Thymus (tissue), 11 donors: ENCODE measurements around the gene RTN4RL2. TPM values are rescaled to one million over a fixed set of nuclear protein-coding genes. Genes with fewer than 3 reads are reported as not detected.

Experiments
- DNase-seq, 9 donors: peaks; one replicate each; pipeline ENCODE4 v3.0.0-alpha.2; 2013; ENCODE audit warnings: low spot score in 9 of 9, low read depth in 6 of 9, missing footprints in 1 of 9
- H3K27ac ChIP-seq, 2 donors: one replicate each; pipeline ENCODE4 v1.5.1; 2013; ENCODE audit warnings: control low read depth in 1 of 2, low read depth in 1 of 2, low read length in 1 of 2, mild to moderate bottlenecking in 1 of 2, moderate library complexity in 1 of 2
- H3K27me3 ChIP-seq, 2 donors: one replicate each; pipeline ENCODE4 v1.5.1; 2013; ENCODE audit warnings: low read length in 1 of 2; ENCODE audit not compliant: control insufficient read depth in 2 of 2, insufficient read depth in 1 of 2
- H3K36me3 ChIP-seq, 2 donors: one replicate each; pipeline ENCODE4 v1.5.1; 2013; ENCODE audit warnings: low read length in 1 of 2, mild to moderate bottlenecking in 1 of 2, moderate library complexity in 1 of 2; ENCODE audit not compliant: control insufficient read depth in 2 of 2, insufficient read depth in 2 of 2
- H3K4me1 ChIP-seq, 2 donors: one replicate each; pipeline ENCODE4 v1.5.1; 2013; ENCODE audit warnings: low read length in 2 of 2; ENCODE audit not compliant: control insufficient read depth in 2 of 2, insufficient read depth in 2 of 2
- H3K4me3 ChIP-seq, 2 donors: one replicate each; pipeline ENCODE4 v1.5.1; 2013; ENCODE audit warnings: low read length in 2 of 2, control low read depth in 1 of 2, mild to moderate bottlenecking in 1 of 2
- H3K9me3 ChIP-seq, 2 donors: one replicate each; pipeline ENCODE4 v1.5.1; 2013; ENCODE audit warnings: low read length in 1 of 2, mild to moderate bottlenecking in 1 of 2; ENCODE audit not compliant: control insufficient read depth in 2 of 2, insufficient read depth in 1 of 2
- WGBS: extraction: QIAGEN DNeasy Blood & Tissue Kit; methylation state at CpG from one replicate; pipeline ENCODE4 v1.1.7; 2013; 5-methylcytosine and 5-hydroxymethylcytosine counted together
- polyA plus RNA-seq: library from polyadenylated mRNA; stranded (reverse); fragments of 200-250 nt; gene quantifications from one replicate; pipeline ENCODE4 v1.2.3, GENCODE V29; 2013
- total RNA-seq: library from RNA; stranded (reverse); fragments of 120-200 nt; gene quantifications from one replicate; pipeline ENCODE4 v1.2.4, GENCODE V29; 2013
- donor health status: healthy.

Gene RTN4RL2
- total and polyA plus RNA-seq, 2 donors = 0.42 to 1.4 TPM

DNA sequence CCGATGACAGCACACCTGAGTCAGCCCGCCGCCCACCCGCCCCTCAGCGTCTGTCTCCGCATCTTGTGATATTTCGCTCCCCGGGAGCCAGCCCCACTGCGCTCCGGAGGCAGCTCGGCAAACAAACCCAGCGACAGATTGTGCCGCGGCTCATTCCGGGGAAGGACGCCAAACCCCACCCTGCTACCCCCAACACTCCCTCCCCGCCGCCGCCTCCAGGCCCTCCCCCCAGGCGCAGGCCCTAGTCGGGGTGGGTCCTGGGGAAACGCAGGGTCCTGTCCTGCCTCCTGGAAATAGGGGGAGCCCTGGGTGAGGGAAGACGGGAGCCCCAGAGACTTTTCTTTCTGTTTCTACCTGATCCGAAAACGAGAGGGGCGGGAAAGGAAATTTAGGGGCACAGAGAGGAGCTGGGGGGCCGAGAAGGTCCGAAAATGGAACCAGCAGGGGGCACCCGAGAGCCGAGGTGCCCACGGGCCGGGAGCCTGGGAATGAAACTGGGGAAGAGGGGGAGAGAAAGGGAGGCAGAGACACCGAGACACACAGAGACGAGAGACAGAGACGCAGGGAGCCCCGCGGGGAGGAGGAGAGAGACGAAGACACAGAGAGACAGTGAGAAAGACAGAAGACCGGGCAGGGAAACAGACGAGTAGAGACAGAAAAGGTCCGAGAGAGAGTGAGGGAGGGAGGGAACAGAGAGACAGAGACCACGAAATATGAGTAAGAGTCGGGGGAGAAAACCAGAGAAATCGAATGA is 1.7 kb upstream of the RTN4RL2 start:
- H3K27me3 ChIP-seq = peaks cover 55 to 78% of the 10 kb centered on the region in 2 donors
- H3K4me3 ChIP-seq = peak overlapping the region; percentile 0 to 44
- DNase-seq = peak in 2 of 9 donors; percentile 40 to 50

DNA sequence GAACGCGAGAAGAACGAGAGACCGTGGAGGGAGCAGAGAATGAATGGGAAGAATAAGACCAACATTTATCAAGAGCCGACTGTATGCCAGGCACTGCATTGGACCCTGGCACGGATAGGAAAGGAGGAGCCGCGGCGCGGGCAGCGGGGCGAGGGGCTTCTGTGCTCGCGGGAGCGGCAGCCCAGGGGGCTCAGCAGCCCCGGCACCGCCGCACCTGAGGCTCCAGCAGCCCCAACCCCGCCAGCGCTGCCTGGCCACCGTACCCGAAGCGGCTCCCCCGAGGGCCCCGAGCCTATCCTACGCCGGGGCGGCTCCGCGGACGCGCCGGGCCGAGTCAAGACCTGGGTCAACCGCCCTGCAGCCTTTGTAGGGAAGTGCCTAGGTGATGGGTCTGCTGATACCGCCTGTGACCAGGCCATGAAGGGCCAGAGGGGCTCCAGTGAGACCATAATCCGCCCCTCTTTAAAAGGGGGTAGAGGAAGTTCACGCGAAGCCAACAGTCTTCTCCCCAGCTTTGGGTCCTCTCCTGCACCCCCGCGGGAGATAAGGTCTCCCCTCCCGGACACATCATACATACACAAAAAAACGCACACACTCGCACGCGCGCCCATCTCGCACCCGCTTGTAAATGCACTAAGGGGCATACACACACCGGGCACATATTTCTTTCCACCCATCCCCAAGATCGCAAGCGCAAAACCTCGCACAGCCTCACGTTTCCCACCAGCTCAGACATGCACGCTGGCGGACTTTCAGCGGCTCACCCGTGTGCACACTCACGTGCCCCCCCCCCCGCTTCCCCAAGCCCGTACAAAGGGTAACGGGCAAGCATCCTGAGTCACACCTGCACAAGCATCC is 935 bp upstream of the RTN4RL2 start:
- H3K36me3 ChIP-seq = no peaks in the 10 kb centered on the region
- H3K27me3 ChIP-seq = peaks cover 55 to 82% of the 10 kb centered on the region in 2 donors
- DNase-seq = peak in 2 of 9 donors; percentile 35 to 59
- H3K4me1 ChIP-seq = peaks cover 15 to 36% of the 10 kb centered on the region in 2 donors
- no peak overlapping the region for H3K27ac ChIP-seq
- peaks cover 0 to 4% of the 10 kb centered on the region in 2 donors for H3K9me3 ChIP-seq
- H3K4me3 ChIP-seq = peak overlapping the region; percentile 0 to 48
- WGBS = 2% methylated on average over 62 of the region's 62 CpGs

More for the DNA sequence above, 1.7 kb upstream of the RTN4RL2 start:
- H3K36me3 ChIP-seq = no peaks in the 10 kb centered on the region
- H3K27ac ChIP-seq = peak overlapping the region in 1 of 2 donors; percentile 60
- peaks cover 15 to 36% of the 10 kb centered on the region in 2 donors for H3K4me1 ChIP-seq
- 1% methylated on average over 44 of the region's 44 CpGs for WGBS
- peaks cover 0 to 4% of the 10 kb centered on the region in 2 donors for H3K9me3 ChIP-seq

DNA sequence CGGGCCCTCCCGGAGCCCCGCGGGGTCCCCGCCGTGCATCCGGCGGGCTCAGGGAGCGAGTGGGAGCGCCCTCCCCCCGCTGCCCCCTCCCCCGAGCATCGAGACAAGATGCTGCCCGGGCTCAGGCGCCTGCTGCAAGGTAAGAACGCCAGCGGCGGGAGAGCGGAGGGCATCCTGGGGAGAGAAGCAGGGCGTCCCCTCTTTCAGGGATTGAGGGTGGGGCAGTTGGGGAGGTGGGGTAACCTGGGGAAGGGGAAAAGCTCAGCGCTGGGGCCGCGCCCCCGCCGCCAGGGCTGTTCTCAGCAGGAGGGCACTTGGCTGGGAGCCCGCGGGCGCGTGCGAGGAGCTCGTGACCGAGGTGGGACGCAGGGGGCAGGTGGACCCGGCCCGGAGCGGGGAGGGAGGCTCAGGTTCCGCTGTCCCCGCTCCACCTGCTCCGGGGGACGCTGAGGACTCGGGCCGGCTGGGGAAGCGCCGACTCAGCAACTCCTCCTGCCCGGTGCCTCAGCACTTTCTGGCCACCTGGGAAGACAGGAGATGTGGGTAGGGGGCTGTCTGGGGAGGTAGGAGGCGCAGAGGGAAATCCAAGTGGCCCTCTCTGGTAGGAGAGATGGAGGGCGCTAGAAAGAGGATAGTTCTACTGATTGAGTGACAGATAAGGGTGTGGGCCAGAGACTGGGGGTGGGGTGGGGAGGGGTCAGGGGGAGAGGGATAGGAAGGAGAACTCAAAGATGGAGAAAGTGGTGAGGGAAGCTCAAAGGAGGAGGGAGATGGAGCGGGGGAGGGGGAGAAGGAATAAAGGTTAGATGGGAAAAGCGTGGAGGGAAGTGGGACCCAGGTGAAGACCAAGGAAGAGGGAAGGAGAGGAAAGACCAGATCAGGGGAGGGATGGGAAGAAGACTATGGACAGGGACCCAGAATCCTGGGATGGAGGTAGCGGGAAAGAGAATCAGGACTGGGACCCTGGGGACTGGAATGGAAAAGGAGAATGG is 726 bp downstream of the RTN4RL2 start:
- no peak overlapping the region for H3K27ac ChIP-seq

DNA sequence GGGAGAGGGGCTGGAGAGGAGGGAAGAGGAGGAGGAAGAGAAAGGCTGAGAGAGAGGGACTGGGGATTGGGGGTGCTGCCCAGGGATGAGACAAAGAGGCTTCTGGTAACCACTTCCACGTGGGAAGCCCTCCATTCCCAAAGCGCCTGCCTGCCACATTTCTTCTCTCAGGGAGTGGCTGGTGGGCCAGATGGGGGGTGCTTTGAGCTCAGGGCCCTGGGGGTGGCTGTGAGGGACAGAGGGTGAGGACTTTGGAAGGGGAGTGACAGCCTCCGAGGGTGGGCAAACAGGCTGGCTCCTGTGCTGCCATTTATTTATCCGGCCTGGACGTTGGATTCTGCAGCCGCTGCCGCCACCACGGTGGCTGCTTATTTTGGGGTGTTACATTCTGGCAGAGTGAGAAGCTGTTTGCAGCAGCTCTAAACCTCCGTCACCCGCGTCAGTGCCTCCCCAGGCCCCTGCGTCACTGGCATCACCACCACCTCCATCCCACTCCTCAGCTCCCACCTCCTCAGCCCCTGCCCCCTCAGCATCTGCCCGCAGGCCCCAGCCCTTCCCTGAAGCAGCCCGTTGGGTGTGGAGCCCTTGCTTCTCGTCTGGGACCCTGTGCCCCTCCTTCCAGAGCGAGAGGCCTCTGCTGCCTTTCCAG is 1.6 kb downstream of the RTN4RL2 start:
- no peak for DNase-seq
- H3K27me3 ChIP-seq = peaks cover 55 to 87% of the 10 kb centered on the region in 2 donors
- peaks cover 0 to 4% of the 10 kb centered on the region in 2 donors for H3K9me3 ChIP-seq
- 90% methylated on average over 16 of the region's 16 CpGs for WGBS
- no peak overlapping the region for H3K4me3 ChIP-seq
- no peak overlapping the region for H3K27ac ChIP-seq
- peaks cover 15 to 36% of the 10 kb centered on the region in 2 donors for H3K4me1 ChIP-seq
- no peaks in the 10 kb centered on the region for H3K36me3 ChIP-seq

More for the DNA sequence above, 726 bp downstream of the RTN4RL2 start:
- DNase-seq = peak in 1 of 9 donors; percentile 31
- no peaks in the 10 kb centered on the region for H3K36me3 ChIP-seq
- H3K9me3 ChIP-seq = peaks cover 0 to 4% of the 10 kb centered on the region in 2 donors
- H3K4me3 ChIP-seq = peak overlapping the region; percentile 8 to 48
- H3K4me1 ChIP-seq = peaks cover 15 to 36% of the 10 kb centered on the region in 2 donors
- H3K27me3 ChIP-seq = peaks cover 55 to 88% of the 10 kb centered on the region in 2 donors
- 8% methylated on average over 50 of the region's 50 CpGs for WGBS

DNA sequence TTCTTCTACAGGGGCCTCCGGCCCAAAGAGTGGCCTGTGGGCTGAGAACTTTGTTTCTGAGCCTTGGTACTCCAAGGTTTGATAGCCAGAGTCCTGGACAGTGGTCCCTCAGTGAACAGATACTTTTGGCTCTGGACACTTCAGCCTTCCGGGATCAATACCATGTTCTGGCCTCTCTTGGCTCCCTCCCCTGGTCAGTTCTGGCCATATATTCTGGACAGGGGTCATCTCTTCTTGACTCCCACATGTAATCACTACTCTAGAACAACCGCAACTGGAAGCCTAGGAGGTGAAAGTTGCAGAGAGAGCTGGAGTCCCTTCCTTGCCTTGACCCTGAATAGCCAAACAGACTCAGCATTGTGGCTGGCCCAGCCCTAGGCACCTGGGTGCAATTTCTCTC is 2.3 kb downstream of the RTN4RL2 start:
- WGBS = 96% methylated on average over 3 of the region's 3 CpGs
- Histone ChIP-seq H3K27ac (no peak overlapping the region), H3K9me3 (peaks cover 0 to 4% of the 10 kb centered on the region in 2 donors), H3K4me3 (no peak overlapping the region), H3K4me1 (peaks cover 15 to 31% of the 10 kb centered on the region in 2 donors), H3K27me3 (peaks cover 52 to 83% of the 10 kb centered on the region in 2 donors), H3K36me3 (no peaks in the 10 kb centered on the region)
- no peak for DNase-seq

DNA sequence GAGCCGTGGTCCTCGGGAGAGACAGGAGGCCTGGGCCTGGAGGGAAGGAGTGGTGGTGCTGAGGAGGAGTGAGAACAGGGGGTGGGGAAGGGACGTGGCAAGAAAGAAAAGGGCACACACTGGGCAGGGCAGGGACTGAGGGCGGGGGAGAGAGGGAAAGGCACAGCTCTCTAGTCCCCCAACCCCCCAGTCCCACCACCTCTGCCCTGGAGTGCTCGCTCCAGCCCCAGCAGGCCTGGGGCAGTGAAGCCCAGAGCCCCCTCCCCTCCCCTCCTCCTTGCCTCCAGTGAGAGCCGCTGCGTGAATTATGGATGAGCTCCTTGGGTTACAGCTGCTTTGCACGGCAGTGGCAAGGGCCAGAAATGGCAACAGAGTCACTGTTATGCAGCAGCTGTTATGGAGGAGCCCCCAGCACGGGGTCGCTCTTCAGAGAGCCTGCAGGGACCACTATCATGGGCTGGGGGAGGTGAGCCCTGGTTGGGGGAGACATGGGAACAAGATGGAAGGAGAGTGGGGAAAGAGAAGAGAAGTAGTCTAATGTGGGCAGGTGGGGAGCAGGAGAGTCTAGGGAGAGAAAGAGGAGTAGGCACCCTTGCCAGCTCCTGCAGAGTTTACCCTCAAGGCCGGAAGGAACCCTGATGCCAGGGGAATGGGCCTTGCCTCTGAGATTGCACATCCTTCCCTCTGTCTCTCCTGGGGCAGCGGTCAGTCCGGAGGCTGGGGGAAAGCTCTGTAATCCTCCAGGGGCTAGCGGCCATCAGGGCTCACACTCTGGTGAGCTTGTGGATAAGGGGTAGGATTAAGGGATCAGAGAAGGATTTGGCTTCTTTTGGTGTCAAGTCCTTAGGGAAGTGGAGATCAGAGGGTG is 3.6 kb downstream of the RTN4RL2 start:
- 93% methylated on average over 14 of the region's 14 CpGs for WGBS
- no peak for DNase-seq

DNA sequence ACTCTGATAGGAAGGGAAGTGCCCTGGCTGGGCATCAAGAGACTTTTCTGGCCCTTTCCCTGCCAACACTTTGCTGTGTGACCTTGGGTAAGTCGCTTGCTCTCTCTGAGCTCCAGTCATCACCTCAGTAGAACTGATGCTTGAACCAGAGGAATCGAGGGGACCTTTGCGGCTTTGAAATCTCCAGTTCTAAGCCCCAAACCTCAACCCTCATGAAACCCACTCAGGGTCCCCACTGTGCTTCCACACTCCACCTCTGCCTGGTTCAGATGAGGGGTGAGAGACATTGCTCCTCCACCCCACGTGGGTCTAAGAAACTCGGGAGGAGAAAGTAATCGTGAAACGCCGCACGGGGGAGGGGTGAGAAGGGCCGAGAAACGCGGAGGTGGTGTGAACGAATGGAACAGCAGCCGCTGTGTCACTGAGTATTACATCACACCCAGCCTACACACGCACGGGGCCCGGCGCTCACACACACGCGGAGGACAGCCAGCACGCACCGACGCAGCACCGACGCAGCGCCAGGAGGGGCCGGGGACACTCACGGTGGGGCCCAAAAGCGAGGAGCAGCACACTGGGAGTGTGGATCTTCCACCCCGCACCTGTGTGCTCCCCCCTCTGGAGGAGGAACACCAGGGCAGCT is 4.3 kb downstream of the RTN4RL2 start:
- DNase-seq = no peak
- no peak overlapping the region for H3K4me3 ChIP-seq
- H3K9me3 ChIP-seq = peaks cover 0 to 4% of the 10 kb centered on the region in 2 donors
- H3K36me3 ChIP-seq = no peaks in the 10 kb centered on the region
- H3K27ac ChIP-seq = no peak overlapping the region
- H3K27me3 ChIP-seq = peaks cover 32 to 67% of the 10 kb centered on the region in 2 donors
- WGBS = 86% methylated on average over 30 of the region's 30 CpGs
- peaks cover 7 to 18% of the 10 kb centered on the region in 2 donors for H3K4me1 ChIP-seq

More for the DNA sequence above, 3.6 kb downstream of the RTN4RL2 start:
- peaks cover 39 to 75% of the 10 kb centered on the region in 2 donors for H3K27me3 ChIP-seq
- no peak overlapping the region for H3K4me3 ChIP-seq
- peaks cover 0 to 4% of the 10 kb centered on the region in 2 donors for H3K9me3 ChIP-seq
- no peaks in the 10 kb centered on the region for H3K36me3 ChIP-seq
- peaks cover 13 to 25% of the 10 kb centered on the region in 2 donors for H3K4me1 ChIP-seq
- H3K27ac ChIP-seq = no peak overlapping the region
